SK-N-MC (cell line): ENCODE measurements around the gene PDS5A.
"Not testable (repeated sequence)": the region's sequence is repeated elsewhere in the genome, so short reads cannot be mapped to it uniquely, and the experiment has no call there.

Experiments used
- DNase-seq: peaks from one replicate; pipeline ENCODE4 v3.0.0-alpha.2; 2011; ENCODE audit warnings: low read depth, low spot score
- H3K27ac ChIP-seq: fragments of 200-600 bp; sonication (generic); 2 replicates; pipeline ENCODE4 v1.5.1; 2016; ENCODE audit warnings: mixed run types
- H3K36me3 ChIP-seq: fragments of 200-600 bp; sonication (generic); 2 replicates; pipeline ENCODE4 v1.6.1; 2017; ENCODE audit warnings: antibody characterized with exemption, low read length, mixed read lengths; ENCODE audit not compliant: insufficient read depth
- H3K4me3 ChIP-seq: fragments of 200-600 bp; sonication (generic); 2 replicates; pipeline ENCODE4 v1.5.1; 2016
- H3K9ac ChIP-seq: fragments of 200-600 bp; sonication (generic); 2 replicates; pipeline ENCODE4 v1.8.0; 2017; ENCODE audit warnings: mixed run types, mixed read lengths; ENCODE audit not compliant: insufficient read length
- H3K9me3 ChIP-seq: fragments of 200-600 bp; sonication (generic); 2 replicates; pipeline ENCODE4 v1.6.1; 2017; ENCODE audit warnings: low read depth, mild to moderate bottlenecking, antibody characterized with exemption, low read length, moderate library complexity, mixed read lengths
- EZH2 ChIP-seq: fragments of 200-600 bp; sonication (generic); IDR thresholded peaks from one replicate; pipeline ENCODE4 v1.6.1; 2017; ENCODE audit warnings: antibody characterized with exemption
- FOXP2 ChIP-seq: optimal IDR thresholded peaks from 2 replicates; pipeline ENCODE3; 2011; ENCODE audit warnings: mild to moderate bottlenecking, moderate library complexity; ENCODE audit not compliant: insufficient read depth; ENCODE audit errors: extremely low read length, control extremely low read depth
- POLR2AphosphoS5 ChIP-seq: IDR thresholded peaks from 2 replicates; pipeline ENCODE4 v1.6.1; 2012; ENCODE audit warnings: mild to moderate bottlenecking, low read depth, low read length, borderline replicate concordance

Gene PDS5A

DNA sequence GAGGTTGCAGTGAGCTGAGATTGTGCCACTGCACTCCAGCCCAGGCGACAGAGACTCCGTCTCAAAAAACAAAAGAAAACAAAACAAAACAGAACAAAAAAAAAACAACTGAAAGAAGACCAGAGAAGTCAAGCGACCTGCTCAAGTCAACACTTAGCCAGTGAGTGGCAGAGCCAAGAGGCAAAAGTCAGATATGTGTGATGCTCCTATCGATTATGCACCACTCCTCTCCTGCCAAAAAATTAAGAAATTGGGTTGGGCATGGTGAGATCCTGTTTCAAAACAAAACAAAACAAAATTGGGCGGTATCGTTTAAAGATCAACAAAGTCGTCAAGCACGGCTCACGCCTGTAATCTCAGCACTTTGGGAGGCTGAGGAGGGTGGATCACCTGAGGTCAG is 137.7 kb downstream of the PDS5A start:
- Histone ChIP-seq H3K9ac (no peak overlapping the region), H3K36me3 (peaks cover 84% of the 10 kb centered on the region), H3K27ac (no peak overlapping the region), H3K4me3 (no peak overlapping the region), H3K9me3 (no peaks in the 10 kb centered on the region)
- no peak for TF ChIP-seq FOXP2
- DNase-seq: no peak

DNA sequence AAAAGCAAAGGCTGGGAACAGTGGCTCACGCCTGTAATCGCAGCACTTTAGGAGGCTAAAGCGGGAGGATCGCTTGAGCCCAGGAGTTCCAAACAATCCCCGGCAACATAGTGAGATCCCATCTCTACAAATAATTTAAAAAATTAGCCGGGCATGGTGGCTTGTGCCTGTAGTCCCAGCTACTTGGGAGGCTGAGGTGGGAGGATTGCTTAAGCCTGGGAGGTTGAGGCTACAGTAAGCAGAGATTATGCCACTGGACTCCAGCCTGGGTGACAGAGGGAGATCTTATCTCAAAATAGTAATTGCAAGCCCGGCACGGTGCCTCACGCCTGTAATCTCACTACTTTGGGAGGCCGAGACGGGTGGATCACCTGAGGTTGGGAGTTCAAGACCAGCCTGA is 139.3 kb downstream of the PDS5A start:
- peaks cover 87% of the 10 kb centered on the region for H3K36me3 ChIP-seq
- H3K9ac ChIP-seq, H3K27ac ChIP-seq, DNase-seq, H3K4me3 ChIP-seq, H3K9me3 ChIP-seq: not testable (repeated sequence)

DNA sequence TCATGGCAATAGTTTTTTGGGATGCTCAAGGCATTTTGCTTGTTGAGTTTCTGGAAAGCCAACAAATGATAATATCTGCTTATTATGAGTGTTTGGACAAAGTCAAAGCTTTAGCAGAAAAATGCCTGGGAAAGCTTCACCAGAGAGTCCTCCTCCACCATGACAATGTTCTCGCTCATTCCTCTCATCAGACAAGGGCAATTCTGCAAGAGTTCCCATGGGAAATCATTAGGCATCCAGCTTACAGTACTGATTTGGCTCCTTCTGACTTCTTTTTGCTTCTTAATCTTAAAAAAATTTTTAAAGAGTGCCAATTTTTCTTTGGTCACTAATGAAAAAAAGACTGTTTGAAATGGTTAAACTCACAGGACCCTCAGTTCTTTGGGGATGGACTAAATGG is 143.4 kb downstream of the PDS5A start:
- Histone ChIP-seq H3K27ac (no peak overlapping the region), H3K36me3 (peaks cover 70% of the 10 kb centered on the region), H3K9me3 (no peaks in the 10 kb centered on the region), H3K4me3 (no peak overlapping the region), H3K9ac (no peak overlapping the region)
- TF ChIP-seq EZH2 (no peak), POLR2AphosphoS5 (no peak), FOXP2 (no peak)
- DNase-seq: no peak

GRCh38 chr4:39825741-39826231 is 151.9 kb downstream of the PDS5A start:
- Histone ChIP-seq H3K36me3 (peaks cover 46% of the 10 kb centered on the region), H3K9ac (no peak overlapping the region), H3K9me3 (no peaks in the 10 kb centered on the region), H3K27ac (peak overlapping the region; percentile 95), H3K4me3 (no peak overlapping the region)
- no peak for TF ChIP-seq FOXP2
- DNase-seq: no peak

- Histone ChIP-seq H3K9ac (peak overlapping the region; percentile 6), H3K9me3 (no peaks in the 10 kb centered on the region), H3K4me3 (no peak overlapping the region), H3K27ac (peak overlapping the region; percentile 95), H3K36me3 (peaks cover 42% of the 10 kb centered on the region)
- no peak for DNase-seq
- no peak for TF ChIP-seq FOXP2
- TF ChIP-seq EZH2: no peak
- TF ChIP-seq POLR2AphosphoS5: no peak
These were observed 152.6 kb downstream of the PDS5A start for GRCh38 chr4:39825090-39825489.

- H3K9ac ChIP-seq: peak overlapping the region; percentile 68
- H3K9me3 ChIP-seq: no peaks in the 10 kb centered on the region
- TF ChIP-seq POLR2AphosphoS5 (no peak), EZH2 (no peak), FOXP2 (no peak)
- peak overlapping the region; percentile 37 for H3K4me3 ChIP-seq
- H3K27ac ChIP-seq: peak overlapping the region; percentile 95
- peak; percentile 50 for DNase-seq
- H3K36me3 ChIP-seq: peaks cover 31% of the 10 kb centered on the region
These were observed 154.5 kb downstream of the PDS5A start for GRCh38 chr4:39823191-39823590.

GRCh38 chr4:39822662-39823061 is 155.0 kb downstream of the PDS5A start:
- DNase-seq: no peak
- Histone ChIP-seq H3K9me3 (no peaks in the 10 kb centered on the region), H3K27ac (peak overlapping the region; percentile 95), H3K36me3 (peaks cover 26% of the 10 kb centered on the region), H3K4me3 (peak overlapping the region; percentile 37), H3K9ac (peak overlapping the region; percentile 68)
- TF ChIP-seq POLR2AphosphoS5 (no peak), FOXP2 (no peak), EZH2 (no peak)

DNA sequence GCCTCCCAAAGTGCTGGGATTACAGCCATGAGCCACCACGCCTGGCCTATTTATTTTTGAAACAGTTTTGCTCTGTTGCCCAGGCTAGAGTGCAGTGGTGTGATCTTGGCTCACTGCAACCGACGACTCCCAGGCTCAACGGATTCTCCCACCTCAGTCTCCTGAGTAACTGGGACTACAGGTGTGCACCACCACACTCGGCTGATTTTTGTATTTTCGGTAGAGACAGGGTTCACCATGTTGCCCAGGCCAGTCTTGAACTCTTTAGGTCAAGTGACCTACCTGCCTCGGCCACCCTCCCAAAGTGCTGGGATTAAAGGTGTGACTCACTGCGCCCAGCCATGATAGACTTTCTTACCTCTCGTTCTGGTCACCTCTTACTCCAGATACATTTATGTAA is 155.8 kb downstream of the PDS5A start:
- Histone ChIP-seq H3K36me3 (peaks cover 19% of the 10 kb centered on the region), H3K9ac (no peak overlapping the region), H3K9me3 (no peaks in the 10 kb centered on the region), H3K4me3 (no peak overlapping the region), H3K27ac (peak overlapping the region; percentile 95)
- DNase-seq: no peak
- no peak for TF ChIP-seq FOXP2
- TF ChIP-seq EZH2: no peak
- no peak for TF ChIP-seq POLR2AphosphoS5

DNA sequence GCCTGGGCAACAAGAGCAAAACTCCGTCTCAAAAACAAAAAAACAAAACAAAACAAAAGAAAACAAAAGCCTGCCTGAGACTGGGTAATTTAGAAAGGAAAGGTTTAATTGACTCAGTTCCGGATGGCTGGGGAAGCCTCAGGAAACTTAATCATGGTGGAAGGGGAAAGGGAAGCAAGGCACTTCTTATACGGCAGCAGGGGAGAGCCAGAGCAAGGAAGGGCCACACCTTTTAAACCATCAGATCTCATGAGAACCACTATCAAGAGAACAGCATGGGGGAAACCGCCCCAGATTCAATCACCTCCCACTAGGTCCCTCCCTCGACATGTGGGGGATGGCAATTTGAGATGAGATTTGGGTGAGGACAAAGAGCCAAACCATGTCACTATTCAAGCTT is 157.5 kb downstream of the PDS5A start:
- Histone ChIP-seq H3K9me3 (no peaks in the 10 kb centered on the region), H3K27ac (peak overlapping the region; percentile 30; the same call in 1 of the 2 replicates), H3K36me3 (peaks cover 8% of the 10 kb centered on the region), H3K4me3 (no peak overlapping the region), H3K9ac (no peak overlapping the region)
- no peak for DNase-seq
- TF ChIP-seq POLR2AphosphoS5 (no peak), EZH2 (no peak), FOXP2 (no peak)

GRCh38 chr4:39818646-39819045 is 159.1 kb downstream of the PDS5A start:
- Histone ChIP-seq H3K36me3 (no peaks in the 10 kb centered on the region; the same call in 1 of the 2 replicates), H3K9me3 (no peaks in the 10 kb centered on the region), H3K27ac (peak overlapping the region; percentile 56), H3K4me3 (no peak overlapping the region), H3K9ac (no peak overlapping the region)
- no peak for TF ChIP-seq FOXP2
- no peak for TF ChIP-seq EZH2
- no peak for TF ChIP-seq POLR2AphosphoS5
- DNase-seq: no peak
